Stimulated activated naive CD8-positive, alpha-beta T cell treated with anti-CD3 and anti-CD28 coated beads, Interleukin-15, amount 100 ng/mL, for 72 hours (primary cell): ENCODE results near the gene CEACAM8.
A peak's percentile ranks its signal among the peaks of the same experiment; 100 is the strongest.
"Not testable (repeated sequence)": the region's sequence is repeated elsewhere in the genome, so short reads cannot be mapped to it uniquely, and the experiment has no call there.

Experiments used
- ATAC-seq: fragments of 150-1000 bp; cut with Tn5 transposase; 2 replicates; pipeline ENCODE4 v1.10.0; 2021; ENCODE audit warnings: mild to moderate bottlenecking, moderate library complexity
- DNase-seq, 2 donors: peaks; one replicate each; pipeline ENCODE4 v3.0.0; 2021 to 2022
- H3K27ac Mint-ChIP-seq, 2 donors: one replicate each; pipeline ENCODE4 v1.8.0; 2022; ENCODE audit warnings: mild to moderate bottlenecking in 2 of 2, mixed read lengths in 2 of 2, moderate library complexity in 2 of 2
- H3K27me3 Mint-ChIP-seq: one replicate; pipeline ENCODE4 v1.8.0; 2022; ENCODE audit warnings: mixed read lengths
- H3K4me1 Mint-ChIP-seq: one replicate; pipeline ENCODE4 v1.8.0; 2022; ENCODE audit warnings: mild to moderate bottlenecking, mixed read lengths
- H3K4me3 Mint-ChIP-seq, 2 donors: one replicate each; pipeline ENCODE4 v1.8.0; 2022; ENCODE audit warnings: mild to moderate bottlenecking in 2 of 2, mixed read lengths in 2 of 2, moderate library complexity in 1 of 2
- H3K9me3 Mint-ChIP-seq, 2 donors: one replicate each; pipeline ENCODE4 v1.8.0; 2022; ENCODE audit warnings: mixed read lengths in 2 of 2

CEACAM8 gene

DNA sequence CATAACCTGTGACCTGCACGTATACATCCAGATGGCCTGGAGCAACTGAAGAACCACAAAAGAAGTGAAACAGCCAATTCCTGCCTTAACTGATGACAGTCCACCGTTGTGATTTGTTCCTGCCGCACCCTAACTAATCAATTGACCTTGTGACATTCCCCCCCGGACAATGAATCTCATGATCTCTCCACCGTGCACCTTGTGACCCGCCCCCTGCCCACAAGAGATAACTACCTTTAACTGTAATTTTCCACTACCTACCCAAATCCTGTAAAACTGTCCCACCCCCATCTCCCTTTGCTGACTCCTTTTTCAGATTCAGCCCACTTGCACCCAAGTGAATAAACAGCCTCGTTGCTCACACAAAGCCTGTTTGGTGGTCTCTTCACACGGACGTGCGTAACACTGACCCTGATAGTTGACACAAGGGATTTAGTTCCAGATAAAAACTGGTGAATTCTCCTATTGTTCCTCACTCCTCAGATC lies 37.3 kb downstream of the CEACAM8 start:
- not testable (repeated sequence) for ATAC-seq, H3K27ac Mint-ChIP-seq, H3K4me3 Mint-ChIP-seq, H3K9me3 Mint-ChIP-seq, DNase-seq
- peaks cover 11% of the 10 kb centered on the region for H3K4me1 Mint-ChIP-seq
- peaks cover 59% of the 10 kb centered on the region for H3K27me3 Mint-ChIP-seq

GRCh38 chr19:42555801-42556200 lies 38.9 kb downstream of the CEACAM8 start:
- Mint-ChIP-seq H3K27me3 (peaks cover 52% of the 10 kb centered on the region), H3K9me3 (no peaks in the 10 kb centered on the region), H3K4me3 (no peak overlapping the region), H3K27ac (peak overlapping the region in 1 of 2 donors; percentile 56), H3K4me1 (peaks cover 11% of the 10 kb centered on the region)
- ATAC-seq (no peak), DNase-seq (no peak)

- Mint-ChIP-seq H3K4me1 (peaks cover 11% of the 10 kb centered on the region), H3K4me3 (no peak overlapping the region), H3K9me3 (no peaks in the 10 kb centered on the region), H3K27ac (peak overlapping the region in 1 of 2 donors; percentile 56), H3K27me3 (peaks cover 51% of the 10 kb centered on the region)
- ATAC-seq, result no peak
- DNase-seq, result no peak
These were observed 39.4 kb downstream of the CEACAM8 start for GRCh38 chr19:42555317-42555716.

DNA sequence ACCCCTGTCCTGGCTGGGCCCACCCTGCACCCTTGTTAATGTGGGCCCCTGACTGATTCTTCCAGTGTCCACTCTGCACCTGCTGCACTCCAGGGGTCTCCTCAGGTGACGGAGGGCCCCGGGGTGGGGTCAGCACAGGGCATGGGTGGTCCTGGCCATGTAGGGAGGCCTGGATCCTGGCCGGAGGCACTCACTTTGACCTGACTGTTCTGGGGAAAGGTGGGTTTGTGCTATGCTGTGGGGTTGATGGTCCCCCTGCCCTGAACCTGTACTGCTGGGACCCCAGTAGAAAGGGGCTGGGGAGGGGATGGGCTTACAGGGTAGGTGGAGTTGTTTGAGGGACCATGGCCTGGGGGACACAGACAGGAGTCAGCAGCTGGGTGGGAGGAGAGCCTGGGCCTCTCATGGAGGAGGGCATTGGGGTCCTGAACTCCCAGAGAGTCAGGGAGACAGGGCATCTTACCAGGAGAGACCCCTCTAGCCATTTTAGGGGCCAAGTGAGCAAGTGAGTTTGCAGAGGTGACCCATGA lies 40.6 kb downstream of the CEACAM8 start:
- DNase-seq, result no peak
- Mint-ChIP-seq H3K27me3 (peaks cover 57% of the 10 kb centered on the region), H3K9me3 (peaks cover 6 to 8% of the 10 kb centered on the region in 2 donors), H3K27ac (peak overlapping the region in 1 of 2 donors; percentile 31), H3K4me3 (no peak overlapping the region), H3K4me1 (peaks cover 11% of the 10 kb centered on the region)
- ATAC-seq, result no peak

- peaks cover 8 to 13% of the 10 kb centered on the region in 2 donors for H3K9me3 Mint-ChIP-seq
- H3K27ac Mint-ChIP-seq, result peak overlapping the region in 1 of 2 donors; percentile 54
- ATAC-seq (no peak), DNase-seq (no peak)
- peaks cover 11% of the 10 kb centered on the region for H3K4me1 Mint-ChIP-seq
- H3K27me3 Mint-ChIP-seq, result peaks cover 57% of the 10 kb centered on the region
- no peak overlapping the region for H3K4me3 Mint-ChIP-seq
These were observed 41.3 kb downstream of the CEACAM8 start for GRCh38 chr19:42553292-42554045.

DNA sequence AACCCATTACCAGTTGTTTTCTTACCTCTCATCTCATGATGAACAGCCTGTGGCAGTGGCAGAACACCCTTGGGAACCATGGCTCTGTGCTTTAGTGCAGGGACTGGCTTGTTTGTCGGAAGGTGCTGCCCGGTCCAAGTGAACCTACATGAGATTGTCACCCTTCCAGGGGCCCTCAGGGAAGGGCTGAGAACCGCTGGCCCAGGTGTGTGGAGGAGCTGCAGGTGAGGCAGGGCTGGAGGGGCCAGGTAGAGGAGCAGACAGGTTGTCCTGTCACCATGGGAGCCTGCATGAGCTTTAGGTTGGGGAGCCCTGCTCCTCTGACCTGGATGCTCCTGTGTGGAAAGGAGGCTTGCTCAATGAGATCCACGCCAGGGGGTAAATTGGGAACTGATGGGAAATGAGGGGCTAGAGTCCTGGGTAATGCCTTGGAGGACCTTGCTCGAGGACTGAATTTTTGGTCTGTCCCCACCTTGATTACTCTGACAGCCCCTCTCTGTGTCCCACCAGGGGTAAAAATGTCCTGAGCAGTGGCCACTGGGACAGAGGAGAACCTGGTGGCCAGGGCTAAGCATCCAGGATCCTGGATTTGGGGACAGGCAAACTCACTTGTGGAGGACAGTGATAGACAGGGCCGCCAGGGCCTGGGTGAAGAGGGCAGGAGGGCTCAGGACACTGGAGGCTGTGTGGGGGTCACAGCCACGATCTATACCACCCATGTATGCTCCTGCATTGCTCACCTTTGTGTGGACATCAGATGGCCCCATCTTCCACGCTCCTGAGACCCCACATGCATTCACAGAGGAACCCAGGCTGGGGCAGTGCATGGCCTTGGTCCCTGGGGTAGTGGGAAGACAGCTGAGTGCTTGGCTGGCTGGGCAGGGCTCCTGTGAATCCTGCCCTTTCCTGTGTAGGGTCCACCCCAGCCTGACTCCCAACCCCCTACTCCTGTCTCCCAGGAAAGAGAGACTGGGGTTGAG lies 42.3 kb downstream of the CEACAM8 start:
- ATAC-seq (no peak), DNase-seq (no peak)
- Mint-ChIP-seq H3K4me1 (peaks cover 11% of the 10 kb centered on the region), H3K4me3 (no peak overlapping the region), H3K27me3 (peaks cover 57% of the 10 kb centered on the region), H3K9me3 (peaks cover 8 to 13% of the 10 kb centered on the region in 2 donors), H3K27ac (no peak overlapping the region)

DNA sequence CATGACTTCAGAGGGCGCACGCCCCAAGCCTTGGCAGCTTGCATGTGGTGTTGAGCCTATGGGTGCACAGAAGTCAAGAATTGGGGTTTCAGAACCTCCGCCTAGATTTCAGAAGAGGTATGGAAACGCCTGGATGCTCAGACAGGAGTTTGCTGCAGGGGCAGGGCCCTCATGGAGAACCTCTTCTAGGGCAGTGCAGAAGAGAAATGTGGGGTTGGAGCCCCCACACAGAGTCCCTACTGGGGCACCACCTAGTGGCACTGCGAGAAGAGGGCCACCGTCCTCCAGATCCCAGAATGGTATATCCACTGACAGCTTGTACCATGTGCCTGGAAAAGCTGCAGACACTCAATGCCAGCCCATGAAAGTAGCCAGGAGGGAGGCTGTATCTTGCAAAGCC lies 44.2 kb downstream of the CEACAM8 start:
- Mint-ChIP-seq H3K27me3 (peaks cover 43% of the 10 kb centered on the region), H3K9me3 (peaks cover 8 to 13% of the 10 kb centered on the region in 2 donors)
- not testable (repeated sequence) for DNase-seq, H3K4me3 Mint-ChIP-seq, H3K27ac Mint-ChIP-seq, ATAC-seq, H3K4me1 Mint-ChIP-seq

DNA sequence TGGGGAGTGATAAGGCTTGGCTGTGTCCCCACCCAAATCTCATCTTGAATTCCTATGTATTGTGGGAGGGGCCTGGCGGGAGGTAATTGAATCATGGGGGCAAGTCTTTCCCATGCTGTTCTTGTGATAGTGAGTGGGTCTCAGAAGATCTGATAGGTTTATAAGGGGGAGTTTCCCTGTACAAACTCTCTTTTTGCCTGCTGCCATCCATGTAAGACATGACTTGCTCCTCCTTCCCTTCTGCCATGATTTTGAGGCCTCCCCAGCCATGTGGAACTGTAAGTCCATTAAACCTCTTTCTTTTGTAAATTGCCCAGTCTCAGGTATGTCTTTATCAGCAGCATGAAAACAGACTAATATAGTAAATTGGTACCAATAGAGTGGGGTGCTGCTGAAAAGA lies 45.7 kb downstream of the CEACAM8 start:
- ATAC-seq, H3K4me3 Mint-ChIP-seq, DNase-seq, H3K4me1 Mint-ChIP-seq, H3K27ac Mint-ChIP-seq: not testable (repeated sequence)
- H3K9me3 Mint-ChIP-seq, result peaks cover 8 to 13% of the 10 kb centered on the region in 2 donors
- peaks cover 28% of the 10 kb centered on the region for H3K27me3 Mint-ChIP-seq

- DNase-seq, result no peak
- no peak for ATAC-seq
- Mint-ChIP-seq H3K27ac (no peak overlapping the region), H3K4me1 (no peaks in the 10 kb centered on the region), H3K9me3 (peaks cover 8 to 13% of the 10 kb centered on the region in 2 donors), H3K27me3 (peaks cover 25% of the 10 kb centered on the region), H3K4me3 (no peak overlapping the region)
These were observed 46.2 kb downstream of the CEACAM8 start for GRCh38 chr19:42548552-42548951.

- DNase-seq (no peak), ATAC-seq (no peak)
- Mint-ChIP-seq H3K4me3 (no peak overlapping the region), H3K27me3 (peaks cover 25% of the 10 kb centered on the region), H3K27ac (no peak overlapping the region), H3K4me1 (no peaks in the 10 kb centered on the region), H3K9me3 (peaks cover 8 to 13% of the 10 kb centered on the region in 2 donors)
These were observed 46.8 kb downstream of the CEACAM8 start for GRCh38 chr19:42547929-42548328.

DNA sequence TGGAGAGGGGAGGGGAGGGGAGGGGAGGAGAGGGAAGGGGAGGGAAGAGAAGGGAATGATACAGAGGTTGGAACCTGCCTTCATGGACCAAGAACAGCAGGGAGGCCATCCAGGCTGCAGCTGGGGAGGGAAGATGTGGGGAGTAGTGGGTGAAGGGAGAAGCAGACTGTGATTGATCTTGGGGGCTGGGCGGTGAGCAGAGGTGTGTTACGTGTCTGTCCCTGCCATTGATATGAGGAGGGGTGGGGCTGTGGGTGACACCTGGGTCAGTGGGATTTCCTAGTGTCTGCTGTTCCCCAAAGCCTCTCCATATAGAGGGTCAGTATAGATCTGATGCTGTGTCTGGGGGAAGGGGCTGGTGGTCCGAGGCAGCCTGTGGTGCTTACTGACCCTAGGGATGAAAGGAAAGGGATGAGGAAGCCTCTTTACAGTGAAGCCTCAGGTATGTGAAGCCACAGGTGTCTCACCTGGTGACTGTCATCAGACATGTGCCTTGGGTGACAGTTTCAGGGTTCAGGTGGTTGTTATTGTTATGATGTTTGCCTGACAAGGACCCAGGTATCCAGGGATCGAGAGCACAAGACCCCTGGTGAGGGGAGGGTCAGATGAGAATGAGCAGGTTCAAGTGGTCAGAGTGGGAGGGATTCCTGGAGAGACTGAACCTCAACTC lies 47.8 kb downstream of the CEACAM8 start:
- no peaks in the 10 kb centered on the region for H3K4me1 Mint-ChIP-seq
- ATAC-seq, result no peak

GRCh38 chr19:42544146-42544545 lies 50.6 kb downstream of the CEACAM8 start:
- DNase-seq (no peak), ATAC-seq (no peak)
- Mint-ChIP-seq H3K27ac (no peak overlapping the region), H3K4me3 (no peak overlapping the region), H3K9me3 (peaks cover 2 to 6% of the 10 kb centered on the region in 2 donors), H3K27me3 (peaks cover 10% of the 10 kb centered on the region), H3K4me1 (no peaks in the 10 kb centered on the region)

More for the DNA sequence above, 47.8 kb downstream of the CEACAM8 start:
- Mint-ChIP-seq H3K27ac (peak overlapping the region in 1 of 2 donors; percentile 15), H3K9me3 (peaks cover 8 to 13% of the 10 kb centered on the region in 2 donors), H3K4me3 (no peak overlapping the region), H3K27me3 (peaks cover 17% of the 10 kb centered on the region)
- no peak for DNase-seq

DNA sequence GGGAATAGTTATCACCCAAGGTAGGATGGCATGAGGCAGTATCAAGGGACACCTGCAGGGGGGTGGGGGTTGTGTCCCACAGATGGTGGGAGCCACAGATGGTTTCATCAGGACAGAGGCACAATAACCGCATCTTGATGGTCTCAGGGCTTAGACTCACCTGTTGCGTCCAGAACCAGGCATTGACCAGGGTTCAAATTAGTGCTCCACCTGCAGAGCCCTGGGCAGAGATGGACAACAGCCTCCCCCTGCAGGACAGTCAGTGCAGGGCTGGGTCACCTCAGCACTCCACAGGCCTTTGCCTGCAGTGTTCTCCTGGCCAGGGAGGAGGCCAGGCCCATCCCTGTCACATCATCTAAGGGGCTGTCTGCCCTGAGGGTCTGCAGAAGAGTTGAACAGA lies 51.9 kb downstream of the CEACAM8 start:
- peaks cover 17% of the 10 kb centered on the region for H3K27me3 Mint-ChIP-seq
- no peak overlapping the region for H3K4me3 Mint-ChIP-seq
- no peak for DNase-seq

GRCh38 chr19:42540071-42540553 lies 54.6 kb downstream of the CEACAM8 start:
- ATAC-seq (no peak), DNase-seq (no peak)
- Mint-ChIP-seq H3K27ac (no peak overlapping the region), H3K4me1 (no peaks in the 10 kb centered on the region), H3K9me3 (no peaks in the 10 kb centered on the region), H3K4me3 (no peak overlapping the region), H3K27me3 (peaks cover 8% of the 10 kb centered on the region)

More for the DNA sequence above, 51.9 kb downstream of the CEACAM8 start:
- Mint-ChIP-seq H3K9me3 (no peaks in the 10 kb centered on the region), H3K4me1 (no peaks in the 10 kb centered on the region), H3K27ac (no peak overlapping the region)
- no peak for ATAC-seq
